Measurements from ENCODE around the gene LRP1. TPM values are rescaled to one million over a fixed set of nuclear protein-coding genes. Genes with fewer than 3 reads are reported as not detected.
"Not testable (repeated sequence)": the region's sequence is repeated elsewhere in the genome, so short reads cannot be mapped to it uniquely, and the experiment has no call there.

The LRP1 gene
- total RNA-seq, 1 donor = 56.0 TPM

DNA sequence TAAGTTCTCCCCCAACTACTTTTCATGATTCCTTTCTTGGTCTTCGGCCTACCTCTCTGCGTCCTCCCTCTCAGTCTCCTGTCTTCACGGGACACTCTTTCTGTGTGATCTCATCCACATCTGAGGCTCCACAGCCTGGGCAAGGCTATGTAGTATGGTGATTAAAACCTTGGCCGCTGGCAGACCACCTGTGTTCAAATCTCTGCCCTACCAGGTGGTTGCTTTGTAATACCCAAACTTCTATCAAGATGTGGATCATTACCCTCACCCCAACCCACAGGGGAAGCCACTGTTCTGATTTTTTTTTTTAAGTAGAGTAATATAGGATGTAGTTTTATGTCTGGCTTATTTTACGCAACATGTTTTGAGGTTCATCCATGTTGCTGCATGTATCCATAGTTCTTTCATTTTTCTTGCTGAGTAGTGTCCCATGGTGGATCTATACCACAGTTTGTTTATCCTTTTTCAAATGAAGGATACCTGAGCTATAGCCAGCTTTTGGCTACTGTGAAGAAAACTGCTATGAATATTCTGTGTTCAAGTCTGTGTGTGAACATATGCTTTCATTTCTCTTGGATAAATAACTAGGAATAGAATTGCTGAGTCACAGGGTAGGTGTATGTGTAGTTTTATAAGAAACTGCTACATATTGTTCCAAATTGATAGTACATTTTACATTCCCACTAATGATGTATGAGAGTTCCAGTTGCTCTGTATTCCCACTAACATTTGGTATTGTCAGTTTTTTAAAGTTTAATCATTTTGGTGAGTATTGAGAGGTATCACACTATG is 8.8 kb upstream of the LRP1 start:
- H3K4me3 ChIP-seq (ENCODE audit: low read length) = no peak overlapping the region
- H3K9me3 ChIP-seq (ENCODE audit: low read depth, low read length) = no peaks in the 10 kb centered on the region
- no peaks in the 10 kb centered on the region for H3K27me3 ChIP-seq (ENCODE audit: insufficient read depth, low read length)
- H3K4me1 ChIP-seq (ENCODE audit: insufficient read depth, low read length) = peaks cover 19% of the 10 kb centered on the region

DNA sequence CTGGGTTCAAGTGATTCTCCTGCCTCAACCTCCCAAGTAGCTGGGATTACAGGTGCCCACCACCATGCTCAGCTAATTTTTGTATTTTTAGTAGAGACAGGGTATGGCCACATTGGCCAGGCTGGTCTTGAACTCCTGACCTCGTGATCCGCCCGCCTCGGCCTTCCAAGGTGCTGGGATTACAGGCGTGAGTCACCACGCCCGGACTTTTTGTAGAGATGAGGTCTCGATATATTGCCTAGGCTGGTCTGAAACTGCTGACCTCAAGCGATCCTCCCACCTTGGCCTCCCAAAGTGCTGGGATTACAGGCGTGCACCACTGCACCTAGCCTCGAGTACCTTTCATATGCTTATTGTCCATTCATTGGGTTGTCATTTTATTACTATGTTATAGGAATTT is 7.6 kb upstream of the LRP1 start:
- H3K4me1 ChIP-seq (ENCODE audit: insufficient read depth, low read length) = peaks cover 19% of the 10 kb centered on the region
- H3K4me3 ChIP-seq (ENCODE audit: low read length); H3K9me3 ChIP-seq (ENCODE audit: low read depth, low read length); H3K27me3 ChIP-seq (ENCODE audit: insufficient read depth, low read length): not testable (repeated sequence)

GRCh38 chr12:57123813-57124212 is 4.5 kb upstream of the LRP1 start:
- Histone ChIP-seq H3K27me3 (ENCODE audit: insufficient read depth, low read length) (peaks cover 14% of the 10 kb centered on the region), H3K4me1 (ENCODE audit: insufficient read depth, low read length) (peaks cover 19% of the 10 kb centered on the region), H3K9me3 (ENCODE audit: low read depth, low read length) (no peaks in the 10 kb centered on the region), H3K4me3 (ENCODE audit: low read length) (no peak overlapping the region)

DNA sequence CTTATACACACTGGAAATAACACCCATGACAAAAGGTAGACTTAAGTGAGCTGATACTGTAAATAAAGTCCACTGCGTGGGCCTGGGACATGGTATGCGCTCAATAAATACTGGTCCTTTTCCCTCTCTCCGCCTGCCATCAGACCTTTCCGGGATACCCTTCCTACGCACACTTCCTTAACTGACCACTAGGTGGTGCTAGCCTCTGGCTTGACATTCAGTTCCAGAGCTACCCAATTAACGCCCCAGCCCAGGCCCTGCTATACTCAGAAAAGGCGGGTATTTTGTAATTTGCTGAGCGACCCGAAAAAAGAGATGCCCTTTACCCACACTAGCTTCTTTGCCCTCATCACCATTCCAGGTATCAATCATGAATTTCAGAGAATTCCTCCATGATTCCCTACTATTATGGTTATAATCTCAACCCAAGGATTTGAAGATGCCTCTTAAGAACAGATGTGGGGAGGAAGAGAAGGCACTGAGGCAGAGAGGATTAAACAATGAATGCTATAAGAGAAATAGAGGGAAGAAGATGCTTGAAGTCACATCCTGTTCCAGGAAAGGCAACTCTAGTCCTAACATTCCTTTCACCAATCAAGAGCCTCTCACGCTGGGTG is 3.9 kb upstream of the LRP1 start:
- Histone ChIP-seq H3K4me3 (ENCODE audit: low read length) (no peak overlapping the region), H3K27me3 (ENCODE audit: insufficient read depth, low read length) (peaks cover 14% of the 10 kb centered on the region), H3K4me1 (ENCODE audit: insufficient read depth, low read length) (peaks cover 13% of the 10 kb centered on the region), H3K9me3 (ENCODE audit: low read depth, low read length) (no peaks in the 10 kb centered on the region)

DNA sequence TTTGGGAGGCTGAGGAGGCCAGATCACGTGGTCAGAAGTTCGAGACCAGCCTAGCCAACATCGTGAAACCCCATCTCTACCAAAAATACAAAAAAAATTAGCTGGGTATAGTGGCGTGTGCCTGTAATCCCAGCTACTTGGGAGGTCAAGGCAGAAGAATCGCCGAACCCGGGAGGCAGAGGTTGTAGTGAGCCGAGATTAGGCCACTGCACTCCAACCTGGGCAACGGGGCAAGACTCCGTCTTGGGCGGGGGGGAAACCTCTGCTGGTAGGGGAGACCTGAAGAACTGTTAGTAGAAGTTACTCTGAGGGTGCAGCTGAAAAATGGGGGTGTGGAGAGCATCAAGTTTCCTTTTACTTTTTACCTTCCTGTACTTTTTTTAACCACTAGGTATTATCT is 2.2 kb upstream of the LRP1 start:
- H3K9me3 ChIP-seq (ENCODE audit: low read depth, low read length) = no peaks in the 10 kb centered on the region
- H3K4me1 ChIP-seq (ENCODE audit: insufficient read depth, low read length) = peaks cover 19% of the 10 kb centered on the region
- H3K4me3 ChIP-seq (ENCODE audit: low read length) = no peak overlapping the region

GRCh38 chr12:57126561-57126960 is 1.7 kb upstream of the LRP1 start:
- H3K4me1 ChIP-seq (ENCODE audit: insufficient read depth, low read length) = peaks cover 24% of the 10 kb centered on the region
- H3K27me3 ChIP-seq (ENCODE audit: insufficient read depth, low read length) = peaks cover 14% of the 10 kb centered on the region
- H3K4me3 ChIP-seq (ENCODE audit: low read length) = no peak overlapping the region
- no peaks in the 10 kb centered on the region for H3K9me3 ChIP-seq (ENCODE audit: low read depth, low read length)

More for the DNA sequence above, 2.2 kb upstream of the LRP1 start:
- peaks cover 14% of the 10 kb centered on the region for H3K27me3 ChIP-seq (ENCODE audit: insufficient read depth, low read length)

DNA sequence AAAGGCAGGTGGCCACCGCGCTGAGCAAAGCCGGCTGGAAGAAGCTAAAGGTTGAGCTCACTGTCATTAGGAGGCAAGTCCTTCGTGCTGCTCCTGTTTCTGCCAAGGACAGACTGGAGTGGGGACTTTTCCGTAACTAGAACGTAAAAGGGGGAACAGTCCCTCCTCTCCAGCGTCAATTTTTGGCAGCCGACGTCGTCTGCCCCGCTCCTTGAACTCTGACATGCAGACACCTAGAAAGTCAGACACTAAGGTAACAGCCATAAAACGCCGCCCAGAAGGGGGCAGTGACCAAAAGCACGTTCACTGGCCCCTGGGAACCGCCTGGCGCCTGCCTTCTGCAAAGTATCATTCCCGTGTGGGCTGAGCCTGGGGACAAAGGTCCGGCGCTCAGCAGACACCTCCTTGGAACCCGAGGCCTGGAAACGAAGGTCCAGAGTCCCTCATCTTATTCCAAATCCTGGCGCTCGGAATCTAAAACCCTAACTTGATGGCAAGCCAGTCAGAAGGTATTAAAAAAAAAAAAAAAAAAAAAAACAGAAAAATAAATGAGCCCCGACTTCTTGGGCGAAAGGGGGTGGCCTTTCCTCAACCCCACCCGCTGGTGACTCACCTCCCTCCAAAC is 1.1 kb upstream of the LRP1 start:
- H3K27me3 ChIP-seq (ENCODE audit: insufficient read depth, low read length) = peaks cover 14% of the 10 kb centered on the region
- H3K4me1 ChIP-seq (ENCODE audit: insufficient read depth, low read length) = peaks cover 31% of the 10 kb centered on the region
- H3K4me3 ChIP-seq (ENCODE audit: low read length) = peak overlapping the region; percentile 62
- H3K9me3 ChIP-seq (ENCODE audit: low read depth, low read length) = no peaks in the 10 kb centered on the region

GRCh38 chr12:57128519-57129247 is 400 bp downstream of the LRP1 start:
- Histone ChIP-seq H3K4me3 (ENCODE audit: low read length) (peak overlapping the region; percentile 56), H3K9me3 (ENCODE audit: low read depth, low read length) (no peaks in the 10 kb centered on the region), H3K27me3 (ENCODE audit: insufficient read depth, low read length) (peaks cover 14% of the 10 kb centered on the region), H3K4me1 (ENCODE audit: insufficient read depth, low read length) (peaks cover 41% of the 10 kb centered on the region)

GRCh38 chr12:57129321-57129842 is 1.1 kb downstream of the LRP1 start:
- Histone ChIP-seq H3K27me3 (ENCODE audit: insufficient read depth, low read length) (peaks cover 14% of the 10 kb centered on the region), H3K4me3 (ENCODE audit: low read length) (peak overlapping the region; percentile 56), H3K4me1 (ENCODE audit: insufficient read depth, low read length) (peaks cover 41% of the 10 kb centered on the region), H3K9me3 (ENCODE audit: low read depth, low read length) (no peaks in the 10 kb centered on the region)

DNA sequence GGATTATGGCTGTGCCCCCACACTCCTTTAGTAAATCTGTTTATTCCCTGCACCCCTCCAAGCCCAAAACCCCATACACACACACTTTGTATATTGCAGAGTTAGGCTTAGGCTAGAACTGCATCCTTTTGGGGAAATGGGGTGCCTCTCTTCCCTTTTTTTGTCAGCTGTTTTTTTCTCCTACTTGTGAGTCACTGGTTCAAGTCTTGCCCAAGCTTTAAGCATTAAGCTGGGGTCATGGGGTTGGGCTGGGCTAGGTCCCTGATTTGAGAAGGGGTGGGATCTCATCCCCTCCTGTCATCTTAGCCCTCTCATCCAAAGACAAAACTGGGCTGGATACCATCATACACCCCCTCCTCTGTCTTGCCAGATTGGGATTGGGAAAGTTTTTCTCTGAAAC is 1.6 kb downstream of the LRP1 start:
- Histone ChIP-seq H3K9me3 (ENCODE audit: low read depth, low read length) (no peaks in the 10 kb centered on the region), H3K27me3 (ENCODE audit: insufficient read depth, low read length) (peaks cover 11% of the 10 kb centered on the region), H3K4me1 (ENCODE audit: insufficient read depth, low read length) (peaks cover 41% of the 10 kb centered on the region), H3K4me3 (ENCODE audit: low read length) (peak overlapping the region; percentile 56)

DNA sequence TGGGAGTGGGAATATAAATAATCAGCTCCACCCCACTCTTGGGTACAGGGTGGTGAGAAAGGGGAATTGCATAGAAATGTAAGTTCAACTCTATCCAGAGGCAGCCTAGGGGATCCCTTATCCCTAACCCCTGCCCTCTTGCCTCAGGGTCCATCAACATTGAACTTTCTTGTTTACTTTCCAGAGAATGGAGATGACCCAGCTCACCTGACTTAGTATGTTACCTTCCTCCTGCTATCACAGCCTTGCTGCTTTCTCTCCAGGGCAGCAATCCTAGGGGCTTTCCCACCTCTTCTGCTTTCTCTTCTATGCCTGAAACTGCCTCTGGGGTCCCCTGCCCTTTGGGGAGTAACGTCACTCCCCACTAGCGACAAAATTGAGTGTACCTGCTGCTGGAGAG is 2.7 kb downstream of the LRP1 start:
- Histone ChIP-seq H3K4me1 (ENCODE audit: insufficient read depth, low read length) (peaks cover 41% of the 10 kb centered on the region), H3K9me3 (ENCODE audit: low read depth, low read length) (no peaks in the 10 kb centered on the region), H3K4me3 (ENCODE audit: low read length) (no peak overlapping the region), H3K27me3 (ENCODE audit: insufficient read depth, low read length) (peaks cover 10% of the 10 kb centered on the region)

GRCh38 chr12:57131896-57132744 is 3.8 kb downstream of the LRP1 start:
- H3K9me3 ChIP-seq (ENCODE audit: low read depth, low read length) = no peaks in the 10 kb centered on the region
- H3K27me3 ChIP-seq (ENCODE audit: insufficient read depth, low read length) = peaks cover 2% of the 10 kb centered on the region
- peaks cover 41% of the 10 kb centered on the region for H3K4me1 ChIP-seq (ENCODE audit: insufficient read depth, low read length)
- H3K4me3 ChIP-seq (ENCODE audit: low read length) = no peak overlapping the region

GRCh38 chr12:57133013-57133569 is 4.8 kb downstream of the LRP1 start:
- Histone ChIP-seq H3K4me1 (ENCODE audit: insufficient read depth, low read length) (peaks cover 46% of the 10 kb centered on the region), H3K4me3 (ENCODE audit: low read length) (no peak overlapping the region), H3K27me3 (ENCODE audit: insufficient read depth, low read length) (no peaks in the 10 kb centered on the region), H3K9me3 (ENCODE audit: low read depth, low read length) (no peaks in the 10 kb centered on the region)

DNA sequence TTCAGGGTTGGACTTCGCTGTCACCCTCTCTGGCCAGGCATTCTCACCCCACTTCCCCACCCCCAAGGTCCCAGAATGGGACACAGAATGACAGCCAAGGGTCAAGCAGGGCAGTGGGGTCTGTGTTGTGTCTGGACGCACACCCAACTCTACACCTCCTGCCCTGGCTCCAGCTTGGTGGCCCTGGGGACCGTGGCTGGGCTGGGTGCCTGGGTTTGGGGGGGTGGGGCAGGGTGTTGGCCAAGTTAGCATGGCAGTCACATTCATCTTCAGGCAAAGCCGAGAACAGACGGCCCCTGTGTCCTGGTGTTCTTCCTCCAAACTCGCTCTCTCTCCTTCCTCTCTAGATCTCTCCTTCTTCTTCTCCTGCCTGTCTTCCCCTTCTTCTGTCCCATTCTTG is 5.6 kb downstream of the LRP1 start:
- Histone ChIP-seq H3K9me3 (ENCODE audit: low read depth, low read length) (no peaks in the 10 kb centered on the region), H3K4me3 (ENCODE audit: low read length) (no peak overlapping the region), H3K27me3 (ENCODE audit: insufficient read depth, low read length) (no peaks in the 10 kb centered on the region), H3K4me1 (ENCODE audit: insufficient read depth, low read length) (peaks cover 54% of the 10 kb centered on the region)

Measured in mononuclear cell (primary cell).